Prostate gland (tissue), 2 donors: Measurements from ENCODE around the gene EPM2AIP1. TPM values are rescaled to one million over a fixed set of nuclear protein-coding genes. Genes with fewer than 3 reads are reported as not detected.
"Not testable (repeated sequence)": the region's sequence is repeated elsewhere in the genome, so short reads cannot be mapped to it uniquely, and the experiment has no call there.

Experiments used
- DNase-seq: peaks from one replicate; pipeline ENCODE4 v3.0.0-alpha.2; 2019; ENCODE audit warnings: low spot score
- H3K27ac ChIP-seq, 2 donors: fragments of 200-600 bp; sonication (generic); 2 replicates each; pipeline ENCODE4 v1.5.1; 2017 to 2019
- H3K27me3 ChIP-seq: fragments of 200-600 bp; sonication (generic); replicated peaks from 2 replicates; pipeline ENCODE4 v1.5.1; 2019; ENCODE audit not compliant: insufficient read depth
- H3K36me3 ChIP-seq, 2 donors: fragments of 200-600 bp; sonication (generic); 1 replicate in 1 of 2; 2 replicates in 1 of 2; pipeline versions ENCODE4 v1.5.1 to v1.8.1; 2017 to 2019
- H3K4me1 ChIP-seq: fragments of 200-600 bp; sonication (generic); replicated peaks from 2 replicates; pipeline ENCODE4 v1.5.1; 2019
- H3K4me3 ChIP-seq, 2 donors: fragments of 200-600 bp; sonication (generic); 2 replicates each; pipeline ENCODE4 v1.5.1; 2017 to 2019
- H3K9me3 ChIP-seq: fragments of 200-600 bp; sonication (generic); 2 replicates; pipeline ENCODE4 v1.5.1; 2017
- CTCF ChIP-seq, 4 experiments: fragments of 200-600 bp in 2 of 4; fragments of 450-650 bp in 2 of 4; sonication (generic) in 2 of 4; IDR thresholded peaks; 1 replicate in 3 of 4; 2 replicates in 1 of 4; pipeline ENCODE4 v1.5.1; 2016 to 2019; ENCODE audit warnings: antibody characterized with exemption in 4 of 4, mild to moderate bottlenecking in 2 of 4, moderate library complexity in 2 of 4
- POLR2A ChIP-seq: fragments of 450-650 bp; IDR thresholded peaks from one replicate; pipeline ENCODE4 v1.6.1; 2016; ENCODE audit warnings: antibody characterized with exemption, mild to moderate bottlenecking
- POLR2AphosphoS5 ChIP-seq: sonication (generic); formaldehyde crosslinking; IDR thresholded peaks from one replicate; pipeline ENCODE4 v1.6.1; 2017; ENCODE audit warnings: antibody characterized with exemption
- WGBS: methylation state at CpG from one replicate; pipeline ENCODE4 v1.1.5; 2018; 5-methylcytosine and 5-hydroxymethylcytosine counted together
- intact Hi-C: fragments of 100-400 bp; cut with DNase I; formaldehyde crosslinking; loops from one replicate; pipeline ENCODE4 v1.14.2; 2022
- total RNA-seq, 2 donors: library from RNA; depleted of rRNA; stranded (reverse); fragments of >200 nt; gene quantifications; one replicate each; pipeline ENCODE4 v1.1.0, GENCODE V29; 2016

The EPM2AIP1 gene
- total RNA-seq, 2 donors from 2014 or later, result 13.8 to 14.2 TPM

GRCh38 chr3:36969540-36970432, 23.1 kb downstream of the EPM2AIP1 start:
- peak; percentile 63 for DNase-seq
- Histone ChIP-seq H3K36me3 (no peaks in the 10 kb centered on the region), H3K27me3 (no peaks in the 10 kb centered on the region), H3K9me3 (no peaks in the 10 kb centered on the region), H3K4me3 (no peak overlapping the region), H3K4me1 (no peaks in the 10 kb centered on the region), H3K27ac (no peak overlapping the region)
- no peak for TF ChIP-seq POLR2A
- no peak for TF ChIP-seq CTCF (IDR thresholded peaks at IDR 0.05)
- TF ChIP-seq POLR2AphosphoS5, result peak; percentile 29
- 11% methylated on average over 4 of the region's 4 CpGs for WGBS
- intact Hi-C loops, result no loop called here

- intact Hi-C loops, result no loop called here
- DNase-seq, result no peak
- no peaks in the 10 kb centered on the region for H3K4me1 ChIP-seq
- TF ChIP-seq CTCF (IDR thresholded peaks at IDR 0.05), result no peak
- TF ChIP-seq POLR2AphosphoS5, result no peak
- no peak for TF ChIP-seq POLR2A
- H3K9me3 ChIP-seq, result no peaks in the 10 kb centered on the region
- H3K27me3 ChIP-seq, result no peaks in the 10 kb centered on the region
- H3K27ac ChIP-seq, result no peak overlapping the region
- 64% methylated on average over 4 of the region's 4 CpGs for WGBS
- no peaks in the 10 kb centered on the region for H3K36me3 ChIP-seq
- H3K4me3 ChIP-seq, result no peak overlapping the region
Measured at GRCh38 chr3:36969085-36969484, 23.8 kb downstream of the EPM2AIP1 start.

DNA sequence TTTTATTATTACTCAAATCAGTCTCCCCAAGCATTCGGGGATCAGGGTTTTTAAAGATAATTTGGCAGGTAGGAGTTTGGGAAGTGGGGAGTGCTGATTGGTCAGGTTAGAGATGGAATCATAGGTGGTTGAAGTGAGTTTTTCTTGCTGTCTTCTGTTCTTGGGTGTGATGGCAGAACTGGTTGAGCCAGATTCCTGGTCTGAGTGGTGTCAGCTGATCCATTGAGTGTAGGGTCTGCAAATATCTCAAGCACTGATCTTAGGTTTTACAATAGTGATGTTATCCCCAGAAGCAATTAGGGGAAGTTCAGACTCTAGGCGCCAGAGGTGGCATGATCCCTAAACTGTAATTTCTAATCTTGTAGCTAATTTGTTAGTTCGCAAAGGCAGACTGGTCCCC, 27.5 kb downstream of the EPM2AIP1 start:
- Histone ChIP-seq H3K27ac (no peak overlapping the region), H3K4me3 (no peak overlapping the region), H3K27me3 (no peaks in the 10 kb centered on the region), H3K36me3 (no peaks in the 10 kb centered on the region), H3K9me3 (no peaks in the 10 kb centered on the region), H3K4me1 (no peaks in the 10 kb centered on the region)
- 49% methylated on average over 3 of the region's 3 CpGs for WGBS
- intact Hi-C loops, result no loop called here
- no peak for TF ChIP-seq POLR2AphosphoS5
- TF ChIP-seq CTCF (IDR thresholded peaks at IDR 0.05), result no peak
- no peak for TF ChIP-seq POLR2A
- peak; percentile 21 for DNase-seq

- no peak overlapping the region for H3K4me3 ChIP-seq
- TF ChIP-seq POLR2A, result no peak
- no peak for TF ChIP-seq POLR2AphosphoS5
- no peak for TF ChIP-seq CTCF (IDR thresholded peaks at IDR 0.05)
- no peaks in the 10 kb centered on the region for H3K27me3 ChIP-seq
- H3K9me3 ChIP-seq, result no peaks in the 10 kb centered on the region
- H3K36me3 ChIP-seq, result no peaks in the 10 kb centered on the region
- no peaks in the 10 kb centered on the region for H3K4me1 ChIP-seq
- no peak for DNase-seq
- intact Hi-C loops, result no loop called here
- H3K27ac ChIP-seq, result no peak overlapping the region
Measured at GRCh38 chr3:36964817-36965216, 28.1 kb downstream of the EPM2AIP1 start.

DNA sequence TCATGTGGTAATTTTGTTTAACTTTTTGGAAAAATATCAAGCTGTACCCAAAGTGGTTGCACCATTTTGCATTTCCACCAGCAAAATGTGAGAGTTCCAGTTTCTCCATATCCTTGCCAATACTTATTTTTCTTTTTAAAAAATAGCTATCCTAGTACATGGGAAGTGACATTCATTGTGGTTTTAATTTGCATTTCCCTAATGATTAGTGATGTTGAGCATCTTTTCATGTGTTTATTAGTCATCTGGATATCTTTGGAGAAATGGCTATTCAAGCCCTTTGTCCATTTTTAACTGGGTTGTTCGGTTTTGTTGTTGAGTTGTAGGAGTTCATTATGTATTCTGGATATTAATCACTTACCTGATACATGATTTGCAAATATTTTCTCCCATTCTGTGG, 28.6 kb downstream of the EPM2AIP1 start:
- Histone ChIP-seq H3K27me3 (no peaks in the 10 kb centered on the region), H3K4me3 (no peak overlapping the region), H3K36me3 (no peaks in the 10 kb centered on the region), H3K27ac (no peak overlapping the region), H3K4me1 (no peaks in the 10 kb centered on the region), H3K9me3 (no peaks in the 10 kb centered on the region)
- DNase-seq, result no peak
- WGBS, result 100% methylated on average over 1 of the region's 1 CpG
- TF ChIP-seq POLR2AphosphoS5 (no peak), POLR2A (no peak), CTCF (IDR thresholded peaks at IDR 0.05) (no peak)
- intact Hi-C loops, result no loop called here

- intact Hi-C loops, H3K4me3 ChIP-seq, H3K36me3 ChIP-seq, H3K4me1 ChIP-seq, H3K27ac ChIP-seq, H3K27me3 ChIP-seq, H3K9me3 ChIP-seq, DNase-seq: not testable (repeated sequence)
- WGBS, result 95% methylated on average over 7 of the region's 7 CpGs
Measured at GRCh38 chr3:36963008-36963407, 29.9 kb downstream of the EPM2AIP1 start.
